ENCODE data around the gene CASP8.

- TF ChIP-seq EZH2phosphoT487 (IDR thresholded peaks at IDR 0.05; ENCODE audit: insufficient read depth, low read depth): no peak
- no peak for TF ChIP-seq EZH2 (IDR thresholded peaks at IDR 0.05; ENCODE audit: insufficient read depth, poor library complexity, severe bottlenecking)
Observed at GRCh38 chr2:201261906-201262305, 1.6 kb downstream of the CASP8 start.

Measured in GM23248 (cell line).